Hematopoietic multipotent progenitor cell (in vitro differentiated cells): ENCODE results near the gene TECR. TPM values are rescaled to one million over a fixed set of nuclear protein-coding genes. Genes with fewer than 3 reads are reported as not detected.
A peak's percentile ranks its signal among the peaks of the same experiment; 100 is the strongest.
"Not testable (repeated sequence)": the region's sequence is repeated elsewhere in the genome, so short reads cannot be mapped to it uniquely, and the experiment has no call there.

Experiments
- DNase-seq, 3 donors: peaks; one replicate each; pipeline ENCODE4 v3.0.0-alpha.2; 2011 to 2015; ENCODE audit warnings: low read depth in 2 of 3, low spot score in 2 of 3
- total RNA-seq: library from RNA; depleted of rRNA; stranded (reverse); fragments of >200 nt; gene quantifications from one replicate; pipeline ENCODE4 v1.2.3, GENCODE V29; 2012

The TECR gene, protein sequence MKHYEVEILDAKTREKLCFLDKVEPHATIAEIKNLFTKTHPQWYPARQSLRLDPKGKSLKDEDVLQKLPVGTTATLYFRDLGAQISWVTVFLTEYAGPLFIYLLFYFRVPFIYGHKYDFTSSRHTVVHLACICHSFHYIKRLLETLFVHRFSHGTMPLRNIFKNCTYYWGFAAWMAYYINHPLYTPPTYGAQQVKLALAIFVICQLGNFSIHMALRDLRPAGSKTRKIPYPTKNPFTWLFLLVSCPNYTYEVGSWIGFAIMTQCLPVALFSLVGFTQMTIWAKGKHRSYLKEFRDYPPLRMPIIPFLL
- 99.9 TPM for total RNA-seq

DNA sequence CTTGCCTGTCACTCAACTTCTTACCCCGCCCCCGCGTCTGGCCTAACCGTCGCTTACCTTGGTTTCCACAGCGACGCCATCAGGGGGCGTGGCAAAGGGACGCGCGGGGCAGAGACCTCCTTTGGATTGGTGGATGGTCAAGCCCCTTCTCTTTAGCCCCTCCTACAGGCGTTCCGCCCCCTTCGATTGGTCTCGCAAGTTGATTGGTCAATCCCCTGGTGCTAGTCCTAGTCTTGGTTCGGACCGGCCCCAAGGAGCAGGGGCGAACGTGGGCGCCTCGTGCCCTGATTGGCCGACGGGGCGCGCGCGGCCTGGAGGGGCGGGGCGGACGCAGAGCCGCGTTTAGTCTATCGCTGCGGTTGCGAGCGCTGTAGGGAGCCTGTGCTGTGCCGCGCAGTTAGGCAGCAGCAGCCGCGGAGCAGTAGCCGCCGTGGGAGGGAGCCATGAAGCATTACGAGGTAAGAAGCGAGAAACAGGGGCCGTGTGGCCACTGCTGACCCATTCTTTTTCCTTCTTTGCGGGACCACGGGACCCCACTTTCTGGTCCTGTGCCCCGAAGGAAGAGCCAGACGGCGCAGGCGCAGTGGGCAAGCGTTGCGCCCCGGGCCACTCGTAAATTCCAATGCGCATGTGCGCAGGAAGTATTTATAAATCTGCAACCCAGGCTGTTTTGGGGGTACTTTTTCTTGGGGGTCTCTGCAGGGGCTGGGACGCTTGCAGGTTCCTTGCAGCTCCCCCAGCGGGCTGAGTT is at the start of gene TECR:
TECR (plus strand) TSS at position 341 of the 751 bp plus-strand sequence; CDS start at position 444, 103 bp downstream.
- DNase-seq, result peak; percentile 97 to 100 (median 100)

DNA sequence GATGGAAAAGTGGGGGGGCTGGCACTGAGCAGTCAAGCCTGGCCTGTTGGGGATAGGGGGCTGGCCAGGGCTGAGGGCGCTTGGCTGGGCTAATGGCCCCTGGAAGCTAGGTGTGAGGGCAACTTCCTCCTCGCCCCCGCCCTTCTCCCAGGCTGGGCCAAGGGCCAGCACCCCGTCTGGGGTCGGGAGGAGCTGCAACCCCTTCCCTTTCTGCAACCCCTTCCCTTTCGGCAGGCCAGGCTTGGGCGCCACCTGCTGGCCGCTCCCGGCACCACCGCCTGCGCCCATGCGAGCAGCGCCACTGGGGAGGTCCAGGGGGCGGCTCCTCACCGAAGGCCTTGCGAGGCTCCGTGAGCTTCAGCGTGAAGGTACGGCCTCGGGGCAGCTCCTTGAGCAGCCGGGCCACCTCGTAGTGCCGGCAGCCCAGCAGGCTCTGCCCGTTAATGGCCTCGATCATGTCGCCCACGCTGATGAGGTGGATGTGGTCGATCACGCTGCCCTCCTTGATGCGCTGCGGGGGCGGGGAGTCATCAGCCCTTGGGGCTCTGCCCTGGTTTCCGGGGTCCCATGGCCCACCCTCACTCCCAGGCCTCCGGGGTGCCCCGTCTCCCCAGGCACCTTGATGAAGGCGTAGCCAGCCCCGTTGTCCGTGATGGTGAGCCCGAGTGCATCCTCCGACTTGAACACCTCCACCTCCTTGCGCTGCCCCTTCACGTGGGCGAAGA is 49.3 kb upstream of the TECR start:
- peak in 2 of 3 donors; percentile 68 to 73 for DNase-seq

- no peak for DNase-seq
Measured at GRCh38 chr19:14480700-14481079, 48.7 kb upstream of the TECR start.

GRCh38 chr19:14482172-14482941 is 47.0 kb upstream of the TECR start:
- DNase-seq, result no peak

- DNase-seq, result no peak
Measured at GRCh38 chr19:14487370-14488125, 41.8 kb upstream of the TECR start.

- no peak for DNase-seq
Measured at GRCh38 chr19:14492756-14493337, 36.5 kb upstream of the TECR start.

- DNase-seq, result no peak
Measured at GRCh38 chr19:14494411-14494810, 35.0 kb upstream of the TECR start.

GRCh38 chr19:14494910-14495671 is 34.3 kb upstream of the TECR start:
- DNase-seq, result no peak

GRCh38 chr19:14495672-14496028 is 33.7 kb upstream of the TECR start:
- DNase-seq, result no peak

GRCh38 chr19:14496029-14496833 is 33.2 kb upstream of the TECR start, which contains the start of gene GIPC1:
Gene GIPC1, minus strand, starts transcription at chr19:14496127. Its CDS starts 13,151 bp downstream, at chr19:14482976.
- peak; percentile 71 to 87 (median 84) for DNase-seq

DNA sequence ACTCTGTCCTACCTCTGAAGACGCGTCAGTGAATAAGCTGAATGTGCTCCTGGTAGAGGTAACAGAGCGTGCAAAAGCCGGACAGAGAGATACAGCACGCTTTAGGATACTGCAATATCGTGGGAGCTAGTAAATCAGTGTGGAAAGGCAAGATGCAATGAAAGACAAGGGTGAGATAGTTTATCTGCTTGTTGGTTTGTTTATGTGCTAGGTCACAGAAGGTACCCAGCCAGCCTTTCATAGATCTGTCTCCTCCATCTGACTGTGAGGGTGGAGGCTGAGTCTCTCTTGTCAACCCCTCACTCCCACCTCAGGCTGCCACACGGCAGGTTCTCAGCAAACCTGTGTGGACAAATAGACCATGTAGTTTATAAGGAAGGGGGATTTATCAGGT is 32.6 kb upstream of the TECR start:
- DNase-seq, result no peak

GRCh38 chr19:14497228-14497921 is 32.0 kb upstream of the TECR start:
- DNase-seq, result no peak

DNA sequence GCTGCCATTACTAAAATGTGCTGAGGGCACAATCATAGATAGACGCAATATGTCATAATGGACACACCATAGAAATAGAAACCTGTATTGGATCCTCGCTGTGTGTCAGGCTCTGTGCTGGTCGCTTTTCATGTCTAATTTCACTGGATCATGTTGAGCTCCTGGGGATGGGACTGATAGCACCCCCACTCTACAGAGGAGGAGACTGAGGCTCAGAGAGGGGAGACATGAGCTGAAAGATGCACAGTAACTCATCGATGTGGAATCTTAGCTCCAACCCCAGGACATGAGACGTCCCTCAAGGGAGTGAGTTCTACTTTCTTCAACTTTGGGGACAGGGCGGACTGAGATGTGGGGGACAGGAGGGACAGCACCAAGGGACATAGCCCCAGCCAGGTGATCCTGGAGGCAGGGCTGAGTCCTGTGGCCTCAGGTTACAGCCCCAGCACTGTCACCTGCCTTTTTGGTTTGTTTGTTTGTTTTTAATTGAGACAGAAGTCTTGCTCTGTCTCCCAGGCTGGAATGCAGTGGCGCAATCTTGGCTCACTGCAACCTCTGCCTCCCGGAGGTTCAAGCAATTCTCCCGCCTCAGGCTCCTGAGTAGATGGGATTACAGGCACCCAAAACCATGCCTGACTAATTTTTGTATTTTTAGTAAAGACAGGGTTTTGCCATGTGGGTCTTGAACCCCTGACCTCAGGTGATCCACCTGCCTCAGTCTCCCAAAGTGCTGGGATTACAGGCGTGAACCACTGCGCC is 26.9 kb upstream of the TECR start:
- no peak for DNase-seq

GRCh38 chr19:14503285-14503684 is 26.1 kb upstream of the TECR start:
- DNase-seq, result no peak

DNA sequence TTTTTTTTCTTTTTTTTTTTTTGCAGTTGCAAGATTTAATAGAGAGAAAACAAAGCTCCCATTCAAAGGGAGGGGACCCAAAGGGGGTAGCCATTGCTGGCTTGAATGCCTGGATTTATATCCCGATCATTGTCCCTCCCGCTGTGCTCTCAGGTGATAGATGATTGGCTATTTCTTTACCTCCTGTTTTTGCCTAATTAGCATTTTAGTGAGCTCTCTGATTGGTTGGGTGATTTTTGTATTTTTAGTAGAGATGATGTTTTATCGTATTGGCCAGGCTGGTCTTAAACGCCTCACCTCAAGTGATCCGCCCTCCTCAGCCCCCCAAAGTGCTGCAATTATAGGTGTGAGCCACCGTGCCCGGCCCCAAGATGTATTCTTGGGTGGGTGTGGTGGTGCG is 24.8 kb upstream of the TECR start:
- DNase-seq, result not testable (repeated sequence)

DNA sequence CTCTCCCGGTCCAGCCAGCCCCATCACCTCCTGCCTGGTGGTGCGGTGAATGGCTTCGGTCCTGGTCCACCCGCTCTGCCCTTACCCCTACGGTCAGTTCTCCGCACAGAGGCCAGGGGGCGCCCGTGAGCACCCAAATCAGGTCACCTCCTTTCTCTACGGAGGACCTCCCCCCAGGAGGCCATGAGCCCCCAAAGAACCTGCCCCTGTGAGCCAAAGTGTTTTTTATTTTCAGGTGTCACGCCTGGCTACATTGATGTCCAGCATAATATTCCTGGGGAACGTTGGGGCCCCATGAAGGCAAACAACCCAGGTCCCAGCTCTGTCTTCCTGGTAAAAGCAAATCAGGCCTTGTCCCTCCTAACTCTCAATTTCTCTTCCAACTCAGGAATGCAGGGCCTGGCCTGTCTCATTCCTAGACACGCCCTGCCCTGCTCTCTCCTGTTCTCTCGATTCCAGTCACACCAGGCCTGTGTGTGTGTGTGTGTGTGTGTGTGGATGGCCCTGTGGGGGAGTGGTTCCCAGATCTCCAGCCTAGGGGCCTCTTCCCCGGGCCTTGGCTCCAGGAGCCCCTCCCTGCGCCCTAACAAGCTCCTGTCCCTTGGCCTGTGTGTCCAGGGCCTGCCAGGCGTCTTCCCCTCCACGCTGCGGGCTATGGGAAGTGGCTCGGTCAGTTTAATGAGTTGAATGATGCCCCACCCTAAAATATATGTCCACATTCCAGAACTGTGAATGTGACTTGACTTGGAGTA is 23.7 kb upstream of the TECR start:
- DNase-seq, result peak; percentile 49 to 85 (median 75)
